ENCODE data around the gene SERTAD1.
A peak's percentile ranks its signal among the peaks of the same experiment; 100 is the strongest.
"Not testable (repeated sequence)": the region's sequence is repeated elsewhere in the genome, so short reads cannot be mapped to it uniquely, and the experiment has no call there.

The SERTAD1 gene

GRCh38 chr19:40411125-40411842 is 14.5 kb downstream of the SERTAD1 start:
- TF ChIP-seq, protein P1, sequence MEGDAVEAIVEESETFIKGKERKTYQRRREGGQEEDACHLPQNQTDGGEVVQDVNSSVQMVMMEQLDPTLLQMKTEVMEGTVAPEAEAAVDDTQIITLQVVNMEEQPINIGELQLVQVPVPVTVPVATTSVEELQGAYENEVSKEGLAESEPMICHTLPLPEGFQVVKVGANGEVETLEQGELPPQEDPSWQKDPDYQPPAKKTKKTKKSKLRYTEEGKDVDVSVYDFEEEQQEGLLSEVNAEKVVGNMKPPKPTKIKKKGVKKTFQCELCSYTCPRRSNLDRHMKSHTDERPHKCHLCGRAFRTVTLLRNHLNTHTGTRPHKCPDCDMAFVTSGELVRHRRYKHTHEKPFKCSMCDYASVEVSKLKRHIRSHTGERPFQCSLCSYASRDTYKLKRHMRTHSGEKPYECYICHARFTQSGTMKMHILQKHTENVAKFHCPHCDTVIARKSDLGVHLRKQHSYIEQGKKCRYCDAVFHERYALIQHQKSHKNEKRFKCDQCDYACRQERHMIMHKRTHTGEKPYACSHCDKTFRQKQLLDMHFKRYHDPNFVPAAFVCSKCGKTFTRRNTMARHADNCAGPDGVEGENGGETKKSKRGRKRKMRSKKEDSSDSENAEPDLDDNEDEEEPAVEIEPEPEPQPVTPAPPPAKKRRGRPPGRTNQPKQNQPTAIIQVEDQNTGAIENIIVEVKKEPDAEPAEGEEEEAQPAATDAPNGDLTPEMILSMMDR (IDR thresholded peaks at IDR 0.05; ENCODE audit: low read depth, low read length) = no peak
- in situ Hi-C loops (cut with HindIII; ENCODE audit: low sequenced_read_pairs) = no loop called here
- no peak overlapping the region for H3K4me3 ChIP-seq (ENCODE audit: low read depth, low read length)
- DNase-seq (ENCODE audit: low read depth, low spot score) = no peak

DNA sequence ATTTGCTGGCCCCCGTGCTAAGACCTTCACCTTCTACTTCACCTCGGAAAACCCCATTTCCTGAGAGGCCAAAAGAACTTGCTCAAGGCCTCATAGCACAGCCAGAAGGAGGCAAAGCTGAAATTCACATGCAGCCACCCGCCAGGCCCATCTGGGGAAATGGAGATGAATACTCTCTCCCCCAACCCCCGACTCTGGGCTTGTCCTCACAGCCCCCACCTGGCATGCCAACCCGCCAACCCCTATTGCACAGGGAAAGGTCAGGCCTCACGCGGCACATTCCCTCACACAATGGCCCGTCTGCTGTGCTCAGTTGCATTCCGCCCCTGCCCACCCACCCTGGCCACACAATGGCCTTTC is 15.8 kb downstream of the SERTAD1 start:
- TF ChIP-seq, protein P1 (IDR thresholded peaks at IDR 0.05; ENCODE audit: low read depth, low read length) = no peak
- no peak overlapping the region for H3K4me3 ChIP-seq (ENCODE audit: low read depth, low read length)
- DNase-seq (ENCODE audit: low read depth, low spot score) = no peak
- in situ Hi-C loops (cut with HindIII; ENCODE audit: low sequenced_read_pairs) = no loop called here

DNA sequence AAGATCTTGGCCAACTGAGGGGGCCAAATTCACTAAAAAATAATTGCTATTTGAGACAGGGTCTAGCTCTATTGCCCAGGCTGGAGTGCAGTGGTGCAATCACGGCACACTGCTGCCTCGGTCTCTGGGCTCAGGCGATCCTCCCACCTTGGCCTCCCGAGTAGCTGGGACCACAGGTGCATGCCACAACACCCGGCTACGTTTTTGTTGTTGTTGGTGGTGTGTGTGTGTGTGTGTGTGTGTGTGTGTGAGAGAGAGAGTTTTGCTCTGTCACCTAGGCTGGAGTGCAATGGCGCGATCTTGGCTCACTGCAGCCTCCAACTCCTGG is 17.2 kb downstream of the SERTAD1 start:
- DNase-seq (ENCODE audit: low read depth, low spot score); H3K4me3 ChIP-seq (ENCODE audit: low read depth, low read length); in situ Hi-C loops (cut with HindIII; ENCODE audit: low sequenced_read_pairs): not testable (repeated sequence)

- no peak for DNase-seq (ENCODE audit: low read depth, low spot score)
- TF ChIP-seq, protein P1 (IDR thresholded peaks at IDR 0.05; ENCODE audit: low read depth, low read length) = no peak
- in situ Hi-C loops (cut with HindIII; ENCODE audit: low sequenced_read_pairs) = no loop called here
- no peak overlapping the region for H3K4me3 ChIP-seq (ENCODE audit: low read depth, low read length)
Observed at GRCh38 chr19:40407714-40408597, 17.8 kb downstream of the SERTAD1 start.

DNA sequence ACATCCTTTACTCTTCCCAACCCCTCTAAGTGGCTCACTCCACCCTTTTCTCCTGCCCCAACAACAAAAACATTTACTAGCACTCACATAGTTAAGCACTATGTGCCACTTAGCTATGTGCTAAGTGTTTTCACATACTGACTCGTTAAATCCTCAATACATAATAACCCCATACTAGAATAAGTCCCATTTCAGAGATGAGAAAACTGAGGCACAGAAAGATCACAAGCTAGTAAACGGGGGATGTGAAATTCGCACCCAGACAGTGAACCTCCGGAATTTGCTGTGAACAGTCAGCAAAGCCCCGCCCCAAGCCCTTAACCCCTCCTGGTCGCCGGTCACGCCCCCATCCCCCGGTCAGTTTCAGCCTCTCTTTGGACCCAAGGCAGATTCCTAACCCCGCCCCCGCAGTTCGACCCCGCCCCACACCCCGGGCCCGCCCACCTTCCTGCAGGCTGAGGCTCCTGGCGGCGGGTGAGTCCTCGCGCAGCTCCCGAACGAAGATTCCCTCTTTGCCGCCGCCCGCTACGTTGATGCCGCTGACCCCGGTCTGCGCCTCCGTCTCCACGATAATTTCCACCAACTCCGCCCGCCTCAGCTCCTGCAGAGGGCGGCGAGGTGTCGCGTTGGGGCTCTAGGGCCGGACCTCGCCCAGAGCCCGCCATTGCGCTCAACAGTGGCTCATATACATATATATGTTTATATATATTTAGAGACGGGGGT is 22.4 kb downstream of the SERTAD1 start:
- TF ChIP-seq, protein P1 (IDR thresholded peaks at IDR 0.05; ENCODE audit: low read depth, low read length) = no peak
- in situ Hi-C loops (cut with HindIII; ENCODE audit: low sequenced_read_pairs) = no loop called here
- H3K4me3 ChIP-seq (ENCODE audit: low read depth, low read length) = peak overlapping the region; percentile 53
- peak; percentile 88 for DNase-seq (ENCODE audit: low read depth, low spot score)

- TF ChIP-seq, protein P1 (IDR thresholded peaks at IDR 0.05; ENCODE audit: low read depth, low read length) = no peak
- H3K4me3 ChIP-seq (ENCODE audit: low read depth, low read length) = no peak overlapping the region
- DNase-seq (ENCODE audit: low read depth, low spot score) = no peak
- in situ Hi-C loops (cut with HindIII; ENCODE audit: low sequenced_read_pairs) = no loop called here
Observed at GRCh38 chr19:40400559-40400958, 25.2 kb downstream of the SERTAD1 start.
